HG03342 (cell line): ENCODE results near the gene AOPEP.

ENCODE experiments used
- ATAC-seq: cut with Tn5 transposase; IDR thresholded peaks from one replicate; pipeline ENCODE4 v1.9.1; 2021; ENCODE audit warnings: mild to moderate bottlenecking, moderate library complexity; ENCODE audit not compliant: unreplicated experiment

Gene AOPEP

GRCh38 chr9:94726495-94727191, at the start of gene AOPEP:
Gene AOPEP (plus strand): TSS chr9:94726699. CDS start chr9:94759784, 33,085 bp downstream.
- ATAC-seq: peak; percentile 97

- ATAC-seq: no peak
Measured at GRCh38 chr9:94677929-94678328, 48.6 kb upstream of the AOPEP start.

- ATAC-seq: no peak
Measured at GRCh38 chr9:94679587-94679986, 46.9 kb upstream of the AOPEP start.

- ATAC-seq: no peak
Measured at GRCh38 chr9:94680020-94680419, 46.5 kb upstream of the AOPEP start.

GRCh38 chr9:94680621-94681020, 45.9 kb upstream of the AOPEP start:
- no peak for ATAC-seq

GRCh38 chr9:94681508-94681907, 45.0 kb upstream of the AOPEP start:
- ATAC-seq: peak; percentile 68

GRCh38 chr9:94685359-94685758, 41.1 kb upstream of the AOPEP start:
- no peak for ATAC-seq

GRCh38 chr9:94687451-94687850, 39.0 kb upstream of the AOPEP start:
- ATAC-seq: no peak

GRCh38 chr9:94690344-94690743, 36.2 kb upstream of the AOPEP start:
- no peak for ATAC-seq

- ATAC-seq: no peak
Measured at GRCh38 chr9:94692601-94693000, 33.9 kb upstream of the AOPEP start.

GRCh38 chr9:94693485-94694204, 32.9 kb upstream of the AOPEP start:
- no peak for ATAC-seq

- no peak for ATAC-seq
Measured at GRCh38 chr9:94696545-94696944, 30.0 kb upstream of the AOPEP start.

GRCh38 chr9:94697972-94698581, 28.4 kb upstream of the AOPEP start:
- ATAC-seq: no peak

- ATAC-seq: no peak
Measured at GRCh38 chr9:94699715-94700373, 26.7 kb upstream of the AOPEP start.

- ATAC-seq: no peak
Measured at GRCh38 chr9:94700445-94700844, 26.1 kb upstream of the AOPEP start.

GRCh38 chr9:94703488-94704140, 22.9 kb upstream of the AOPEP start:
- ATAC-seq: no peak

GRCh38 chr9:94705162-94705702, 21.3 kb upstream of the AOPEP start:
- no peak for ATAC-seq

GRCh38 chr9:94706922-94707321, 19.6 kb upstream of the AOPEP start:
- ATAC-seq: no peak

- ATAC-seq: no peak
Measured at GRCh38 chr9:94713436-94714215, 12.9 kb upstream of the AOPEP start.

GRCh38 chr9:94714494-94714893, 12.0 kb upstream of the AOPEP start:
- ATAC-seq: no peak
